HG02943 (cell line): ENCODE measurements around the gene ARHGAP31.

Source experiments
- ATAC-seq: cut with Tn5 transposase; IDR thresholded peaks from one replicate; pipeline ENCODE4 v1.9.1; 2021; ENCODE audit warnings: mild to moderate bottlenecking, low read depth, moderate library complexity; ENCODE audit not compliant: unreplicated experiment

The ARHGAP31 gene

DNA sequence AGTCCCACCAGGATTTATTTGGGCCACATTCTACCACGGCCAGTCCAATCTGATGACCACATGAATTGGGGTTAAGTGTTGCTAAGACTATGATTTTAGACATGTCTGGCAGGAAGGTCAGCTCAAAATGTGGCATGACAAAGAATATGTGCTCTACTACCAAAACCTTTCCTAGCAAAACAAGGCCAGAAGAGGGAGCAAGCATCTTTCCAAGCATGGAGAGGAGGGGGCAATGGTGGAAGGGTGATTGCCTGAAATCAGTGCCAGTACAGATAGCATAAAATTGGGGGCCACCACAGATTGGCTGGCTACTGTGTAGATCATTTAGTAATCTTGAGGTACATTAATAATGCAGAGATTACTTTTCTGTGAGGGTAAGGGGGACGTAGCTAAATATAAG lies 126.0 kb downstream of the ARHGAP31 start:
- no peak for ATAC-seq

DNA sequence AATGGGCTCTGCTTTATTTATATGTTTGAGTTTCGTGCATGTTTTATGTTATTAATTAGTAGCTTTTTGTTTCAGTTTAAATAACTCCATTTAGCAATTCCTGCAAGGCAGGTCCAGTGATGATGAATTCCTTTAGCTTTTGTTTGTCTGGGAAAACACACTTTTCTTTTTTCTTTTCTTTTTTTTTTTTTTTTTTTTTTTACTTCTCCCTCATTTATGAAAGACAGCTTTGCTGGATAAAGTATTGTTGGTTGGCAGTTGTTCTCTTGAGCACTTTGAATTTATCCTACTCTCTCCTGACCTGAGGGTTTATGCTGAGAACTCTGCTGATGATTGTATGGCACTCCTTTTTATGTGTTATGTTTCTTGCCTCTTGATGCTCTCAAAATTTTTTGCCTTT lies 133.5 kb downstream of the ARHGAP31 start:
- ATAC-seq, result no peak

- no peak for ATAC-seq
Observed at GRCh38 chr3:119428538-119428937, 134.4 kb downstream of the ARHGAP31 start.

GRCh38 chr3:119433613-119434325 lies 139.6 kb downstream of the ARHGAP31 start:
- no peak for ATAC-seq

GRCh38 chr3:119434703-119435102 lies 140.5 kb downstream of the ARHGAP31 start:
- no peak for ATAC-seq

- ATAC-seq, result no peak
Observed at GRCh38 chr3:119436977-119437376, 142.8 kb downstream of the ARHGAP31 start.

DNA sequence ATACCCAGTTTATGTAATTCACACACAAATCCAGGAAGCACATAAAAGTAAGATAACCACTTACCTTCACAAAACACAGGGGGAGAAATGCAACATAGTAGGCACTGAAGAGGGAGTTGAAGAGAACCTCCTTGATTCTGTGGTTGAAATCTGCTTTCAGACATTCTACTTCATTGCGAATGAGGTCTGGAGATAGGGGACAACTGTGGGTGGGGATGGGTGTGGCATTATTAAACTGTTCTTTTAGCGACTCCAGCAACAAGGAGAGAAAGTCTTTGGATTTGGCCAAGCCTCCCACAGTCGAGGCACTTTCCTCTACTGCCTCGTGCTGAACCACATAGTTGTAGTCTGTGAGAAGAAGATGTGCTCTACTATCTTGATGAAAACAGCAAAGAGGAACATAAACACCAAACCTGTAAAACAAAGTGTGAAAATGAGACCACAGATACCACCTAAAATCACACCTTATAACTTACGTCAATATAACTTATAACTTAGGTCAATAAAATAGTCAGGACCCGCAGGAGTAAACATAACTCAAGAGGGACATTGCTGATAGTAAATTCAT lies 143.6 kb downstream of the ARHGAP31 start:
- no peak for ATAC-seq

DNA sequence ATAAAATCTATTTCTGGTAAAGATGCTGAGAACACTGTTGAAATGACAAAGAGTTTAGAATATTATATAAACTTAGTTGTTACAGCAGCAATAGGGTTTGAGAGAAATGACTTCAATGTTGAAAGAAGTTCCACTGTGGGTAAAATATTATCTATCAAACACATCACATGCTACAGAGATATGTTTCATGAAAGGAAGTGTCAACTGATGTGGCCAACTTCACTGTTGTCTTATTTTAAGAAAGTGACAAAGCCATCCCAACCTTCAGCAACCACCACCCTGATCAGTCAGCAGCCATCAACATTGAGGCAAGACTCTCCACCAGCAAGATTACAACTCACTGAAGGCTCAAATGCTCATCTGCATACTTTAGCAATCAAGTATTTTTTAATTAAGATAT lies 149.0 kb downstream of the ARHGAP31 start:
- no peak for ATAC-seq

- ATAC-seq, result no peak
Observed at GRCh38 chr3:119444590-119444989, 150.4 kb downstream of the ARHGAP31 start.

DNA sequence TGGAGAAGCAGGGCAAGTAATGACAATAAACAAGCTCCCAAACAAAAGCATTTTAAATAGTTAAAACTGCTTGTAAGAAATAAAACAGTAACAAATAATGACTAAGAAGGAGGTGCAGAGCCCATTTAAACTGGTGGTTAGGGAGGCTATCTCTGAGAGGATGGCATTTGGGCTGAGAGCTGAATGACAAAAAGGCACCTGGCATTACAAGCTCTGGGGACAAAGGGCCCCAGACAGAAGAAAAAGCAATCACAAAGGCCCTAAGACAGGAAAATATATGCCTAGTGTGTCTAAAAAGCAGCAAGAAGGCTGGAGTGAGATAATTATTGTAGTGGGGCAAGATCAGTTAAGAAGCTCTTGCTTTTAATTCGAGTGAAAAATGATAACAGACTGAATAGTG lies 159.6 kb downstream of the ARHGAP31 start:
- no peak for ATAC-seq

GRCh38 chr3:119456469-119456868 lies 162.3 kb downstream of the ARHGAP31 start:
- ATAC-seq, result no peak

DNA sequence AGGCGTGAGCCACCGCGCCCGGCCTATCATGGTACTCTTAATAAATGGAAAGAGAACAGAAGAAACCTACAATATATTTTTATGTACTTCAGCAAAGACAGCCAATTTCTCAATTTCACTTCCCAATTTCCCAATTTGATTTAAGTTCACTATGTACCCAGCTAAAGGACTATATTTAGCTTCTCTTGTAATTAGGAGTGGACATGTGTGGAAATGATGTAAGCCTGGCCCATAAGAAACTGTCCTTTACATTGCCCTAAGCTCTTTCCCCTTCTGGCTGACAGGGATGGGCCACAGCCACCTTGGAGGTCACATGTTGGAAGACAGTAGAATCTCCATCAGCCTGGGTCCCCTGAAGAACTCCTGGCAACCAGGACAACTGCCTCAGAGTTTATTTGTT lies 163.1 kb downstream of the ARHGAP31 start:
- no peak for ATAC-seq

- peak; percentile 88 for ATAC-seq
Observed at GRCh38 chr3:119463171-119464169, 169.3 kb downstream of the ARHGAP31 start, which contains the start of gene TMEM39A. Gene TMEM39A, minus strand, starts transcription at chr3:119463615. Its CDS starts 1,541 bp downstream, at chr3:119462074.

DNA sequence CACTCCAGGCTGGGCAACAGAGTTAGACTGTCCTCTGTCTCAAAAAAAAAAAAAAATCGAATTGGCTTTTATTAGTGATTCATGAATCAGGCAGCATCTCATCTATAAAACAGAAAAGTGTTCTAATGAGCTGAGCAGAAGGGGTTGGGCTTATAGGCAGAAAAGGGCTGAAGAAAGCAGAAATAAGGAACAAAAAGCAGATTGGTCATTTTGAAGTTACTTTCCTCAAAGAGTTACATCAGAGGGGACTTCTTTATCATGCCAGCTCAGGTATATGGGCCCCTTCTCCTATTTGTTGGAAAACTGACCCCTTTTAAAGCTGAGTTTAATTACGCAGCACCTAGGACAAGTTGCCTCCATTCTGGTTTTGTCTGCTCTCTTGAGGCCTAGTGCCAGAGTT lies 173.9 kb downstream of the ARHGAP31 start:
- no peak for ATAC-seq

DNA sequence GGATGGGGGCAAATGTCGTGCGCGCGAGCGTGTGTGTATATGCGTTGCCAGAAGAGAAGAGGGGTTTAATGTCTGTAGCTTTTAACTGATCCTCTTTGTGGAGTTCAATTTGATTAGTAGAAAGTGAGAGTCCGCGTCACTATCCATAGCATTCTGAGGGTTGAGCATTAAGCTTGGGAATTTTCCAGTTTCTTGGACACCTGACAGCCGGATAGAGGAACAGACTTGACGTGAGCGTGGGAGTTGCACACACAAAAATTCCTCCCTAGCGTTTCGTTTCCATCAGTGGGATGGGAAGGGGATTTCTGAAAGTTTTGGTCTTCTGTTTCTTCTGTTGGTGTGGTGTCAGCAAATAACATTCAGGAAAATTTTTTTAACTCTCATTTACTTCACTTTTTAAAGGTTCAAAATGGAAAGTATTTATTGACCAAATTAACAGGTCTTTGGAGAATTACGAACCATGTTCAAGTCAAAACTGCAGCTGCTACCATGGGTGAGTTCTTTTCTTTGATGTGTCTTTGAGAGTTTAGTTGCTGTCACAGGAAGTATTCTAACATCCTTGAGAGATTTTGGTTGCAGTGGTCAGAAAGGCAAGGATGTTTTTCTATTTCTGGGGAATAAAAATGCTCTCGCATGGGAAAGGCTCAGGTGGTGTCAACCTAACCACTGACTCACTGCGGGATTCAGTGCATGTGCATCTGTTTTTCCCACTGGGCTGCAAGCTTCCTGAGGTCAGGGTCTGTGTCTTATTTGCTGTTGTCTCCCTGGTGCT lies 175.4 kb downstream of the ARHGAP31 start:
- ATAC-seq, result no peak
